IPS-20b (cell line): ENCODE results near the gene WNT6.

Experiments
- H3K27ac ChIP-seq: one replicate; pipeline ENCODE4 v1.5.1; 2013; ENCODE audit warnings: low read length
- H3K27me3 ChIP-seq: 2 replicates; pipeline ENCODE4 v1.6.1; 2013; ENCODE audit warnings: mild to moderate bottlenecking, low read length, inconsistent platforms; ENCODE audit not compliant: insufficient read depth
- H3K36me3 ChIP-seq: 2 replicates; pipeline ENCODE4 v1.6.1; 2013; ENCODE audit warnings: low read depth, mild to moderate bottlenecking, inconsistent platforms, low read length, moderate library complexity; ENCODE audit not compliant: insufficient read depth
- H3K4me1 ChIP-seq: 2 replicates; pipeline ENCODE4 v1.6.1; 2013; ENCODE audit warnings: mild to moderate bottlenecking, control low read depth, inconsistent platforms, low read length, moderate library complexity; ENCODE audit not compliant: insufficient read depth
- H3K4me3 ChIP-seq: 2 replicates; pipeline ENCODE4 v1.5.1; 2013; ENCODE audit warnings: mild to moderate bottlenecking, low read length, inconsistent platforms
- H3K9ac ChIP-seq: 2 replicates; pipeline ENCODE4 v1.6.1; 2013; ENCODE audit warnings: low read depth, mild to moderate bottlenecking, inconsistent platforms, low read length, moderate library complexity
- H3K9me3 ChIP-seq: 2 replicates; pipeline ENCODE4 v1.6.1; 2013; ENCODE audit warnings: mild to moderate bottlenecking, low read depth, low read length, inconsistent platforms; ENCODE audit not compliant: insufficient read depth

WNT6 gene

DNA sequence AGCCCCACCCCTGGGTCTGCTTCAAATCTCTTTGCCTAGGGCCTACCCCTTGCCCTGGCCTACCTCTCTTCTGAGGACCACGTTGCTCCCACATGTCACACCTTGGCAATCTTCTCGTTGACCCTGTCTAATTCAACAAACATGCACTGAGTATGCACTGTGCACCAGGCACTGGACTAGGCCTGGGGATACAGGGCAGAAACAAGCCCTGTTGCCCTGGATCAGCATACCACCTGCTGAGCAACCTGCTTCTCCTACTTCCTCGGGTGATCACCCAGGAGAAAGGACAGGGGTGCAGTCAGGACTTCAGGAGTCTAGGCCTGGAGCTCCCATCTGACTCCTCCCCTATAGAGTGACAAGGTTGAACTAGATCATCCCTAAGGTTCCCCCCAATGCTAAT is 30.8 kb downstream of the WNT6 start:
- H3K4me3 ChIP-seq, result no peak overlapping the region
- peaks cover 3% of the 10 kb centered on the region for H3K4me1 ChIP-seq
- peaks cover 9% of the 10 kb centered on the region; the same call in 1 of the 2 replicates for H3K9me3 ChIP-seq
- no peak overlapping the region for H3K9ac ChIP-seq
- no peaks in the 10 kb centered on the region for H3K36me3 ChIP-seq
- peaks cover 99% of the 10 kb centered on the region for H3K27me3 ChIP-seq
- no peak overlapping the region for H3K27ac ChIP-seq

DNA sequence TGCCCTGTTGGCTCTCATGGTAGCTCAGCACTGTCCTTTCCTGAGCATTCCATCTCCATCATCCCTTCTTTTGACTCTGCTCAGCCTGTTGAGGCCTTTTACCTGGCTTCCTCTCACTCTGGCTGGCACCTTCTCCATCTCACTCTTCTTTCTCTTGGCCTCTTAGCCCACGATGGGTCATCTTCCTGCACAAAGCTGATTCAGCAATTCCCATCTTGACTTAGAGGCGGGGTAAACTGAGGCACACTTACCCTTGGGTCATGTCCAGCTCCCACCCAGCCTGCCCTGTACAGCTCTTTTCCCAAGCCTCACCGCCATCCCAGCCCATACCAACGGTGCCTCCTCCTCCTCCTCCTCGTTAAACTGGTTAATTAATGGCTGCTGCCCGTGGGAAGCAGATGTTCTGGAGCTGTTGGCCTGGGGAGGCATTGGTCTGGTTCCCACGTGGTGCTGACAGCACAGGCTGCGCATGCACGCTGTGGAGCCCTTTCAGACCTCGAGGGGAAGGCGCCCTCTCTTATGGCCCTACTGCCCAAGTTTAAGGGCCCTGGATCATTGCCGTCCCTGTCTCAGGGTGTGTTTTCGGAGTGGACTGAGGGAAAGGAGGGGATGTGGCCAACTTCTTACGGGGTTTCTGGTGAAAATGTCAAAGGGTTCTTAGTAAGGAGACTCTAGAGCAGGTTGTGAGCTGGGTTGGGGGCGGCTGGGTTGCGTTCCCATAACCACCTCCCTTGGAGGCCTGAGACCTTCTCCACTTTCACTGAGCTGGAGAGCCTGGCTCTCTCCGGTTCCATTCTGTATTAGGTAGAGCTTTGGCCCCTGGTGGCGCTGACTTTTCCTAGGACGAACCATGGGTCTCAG is 31.9 kb downstream of the WNT6 start:
- no peak overlapping the region for H3K4me3 ChIP-seq
- no peak overlapping the region for H3K27ac ChIP-seq
- H3K4me1 ChIP-seq, result peaks cover 7% of the 10 kb centered on the region
- no peak overlapping the region for H3K9ac ChIP-seq
- peaks cover 100% of the 10 kb centered on the region for H3K27me3 ChIP-seq
- no peaks in the 10 kb centered on the region for H3K36me3 ChIP-seq
- peaks cover 9% of the 10 kb centered on the region; the same call in 1 of the 2 replicates for H3K9me3 ChIP-seq

DNA sequence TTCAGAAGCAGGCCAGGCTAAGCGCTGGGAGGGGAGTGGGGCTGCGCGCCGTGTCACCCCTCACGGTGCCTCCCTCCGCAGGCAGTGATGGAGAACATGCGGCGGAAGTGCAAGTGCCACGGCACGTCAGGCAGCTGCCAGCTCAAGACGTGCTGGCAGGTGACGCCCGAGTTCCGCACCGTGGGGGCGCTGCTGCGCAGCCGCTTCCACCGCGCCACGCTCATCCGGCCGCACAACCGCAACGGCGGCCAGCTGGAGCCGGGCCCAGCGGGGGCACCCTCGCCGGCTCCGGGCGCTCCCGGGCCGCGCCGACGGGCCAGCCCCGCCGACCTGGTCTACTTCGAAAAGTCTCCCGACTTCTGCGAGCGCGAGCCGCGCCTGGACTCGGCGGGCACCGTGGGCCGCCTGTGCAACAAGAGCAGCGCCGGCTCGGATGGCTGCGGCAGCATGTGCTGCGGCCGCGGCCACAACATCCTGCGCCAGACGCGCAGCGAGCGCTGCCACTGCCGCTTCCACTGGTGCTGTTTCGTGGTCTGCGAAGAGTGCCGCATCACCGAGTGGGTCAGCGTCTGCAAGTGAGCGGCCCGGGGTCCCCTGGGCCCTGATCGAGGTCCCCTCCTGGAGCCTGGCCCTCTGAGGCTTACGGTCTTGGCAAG is 33.2 kb downstream of the WNT6 start:
- Histone ChIP-seq H3K4me1 (peaks cover 9% of the 10 kb centered on the region), H3K27me3 (peaks cover 100% of the 10 kb centered on the region), H3K9me3 (peaks cover 9% of the 10 kb centered on the region; the same call in 1 of the 2 replicates), H3K36me3 (no peaks in the 10 kb centered on the region), H3K9ac (no peak overlapping the region), H3K4me3 (peak overlapping the region; percentile 50; the same call in 1 of the 2 replicates), H3K27ac (no peak overlapping the region)

DNA sequence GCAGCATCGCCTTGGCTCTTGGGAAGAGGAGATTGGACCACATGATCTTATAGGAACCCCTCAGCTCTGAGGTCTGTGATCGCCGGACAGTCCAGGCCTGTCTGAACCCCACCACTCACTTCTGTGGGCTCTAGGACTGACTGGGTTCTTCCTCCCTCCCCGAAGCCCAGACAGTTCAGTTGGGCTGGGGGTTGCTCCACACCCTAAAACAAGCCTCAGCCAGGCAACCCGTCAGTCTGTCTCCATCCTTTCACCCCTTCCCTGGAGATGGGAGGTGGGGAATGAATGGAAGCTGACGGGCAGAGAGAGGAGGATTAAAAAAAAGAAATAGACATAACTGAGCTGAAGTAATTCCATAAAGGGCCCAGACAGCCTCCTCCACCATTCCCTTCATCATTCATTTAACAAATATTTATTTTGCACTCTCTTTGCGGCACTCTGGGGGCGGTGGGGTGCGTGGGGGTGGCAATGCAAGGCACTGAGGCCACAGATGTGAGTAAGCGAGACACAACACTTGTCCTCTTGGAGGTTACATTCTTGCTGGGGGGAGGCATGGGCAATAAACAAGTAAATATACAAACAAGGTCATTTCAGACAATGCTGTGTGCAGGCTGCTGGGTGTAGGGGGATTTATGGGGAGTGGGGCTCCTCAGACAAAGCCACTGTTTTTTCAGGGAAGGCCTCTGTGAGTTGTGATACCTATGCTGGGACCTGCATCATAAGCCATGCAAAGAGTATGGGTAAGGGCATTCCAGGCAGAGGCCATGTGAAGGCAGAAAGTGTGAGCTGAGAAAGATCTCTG is 33.9 kb downstream of the WNT6 start:
- H3K4me1 ChIP-seq, result peaks cover 9% of the 10 kb centered on the region
- peak overlapping the region; percentile 50; the same call in 1 of the 2 replicates for H3K4me3 ChIP-seq
- no peak overlapping the region for H3K9ac ChIP-seq
- no peaks in the 10 kb centered on the region for H3K36me3 ChIP-seq
- peaks cover 9% of the 10 kb centered on the region; the same call in 1 of the 2 replicates for H3K9me3 ChIP-seq
- H3K27me3 ChIP-seq, result peaks cover 100% of the 10 kb centered on the region
- no peak overlapping the region for H3K27ac ChIP-seq

DNA sequence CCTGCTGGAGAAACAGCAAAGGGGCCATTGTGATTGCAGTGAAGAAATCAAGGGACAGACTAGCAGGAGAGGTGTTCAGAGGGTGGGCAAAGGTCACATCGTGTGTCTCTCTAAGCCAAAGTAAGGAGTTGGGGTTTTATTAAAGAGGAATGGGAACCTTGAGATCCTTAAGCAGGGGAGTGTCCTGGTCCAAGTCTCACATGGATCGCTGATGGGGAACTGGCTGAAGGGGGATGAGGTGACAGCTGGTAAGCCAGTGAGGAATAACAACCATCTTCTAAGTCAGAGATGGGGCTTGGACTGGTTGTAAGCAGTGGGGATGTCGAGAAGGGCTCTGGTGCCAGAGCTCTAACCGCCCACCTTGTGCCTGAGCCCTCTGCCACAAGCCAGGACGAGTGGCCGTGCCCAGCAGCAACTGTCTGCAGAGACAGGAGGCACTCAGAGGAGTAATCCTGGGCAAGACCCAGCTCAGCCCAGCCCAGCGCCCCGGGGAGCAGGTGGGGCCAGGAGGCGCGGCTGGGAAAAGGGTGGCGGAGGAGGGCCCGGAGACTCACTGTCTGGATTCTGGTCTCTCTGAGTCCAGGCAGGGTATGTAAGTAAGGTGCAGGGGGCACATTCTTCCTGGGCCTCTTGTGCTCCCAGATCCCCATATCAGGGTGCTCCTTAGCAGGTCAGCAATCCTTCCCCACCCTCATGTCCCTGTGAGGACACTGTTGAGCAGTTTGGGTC is 34.7 kb downstream of the WNT6 start:
- Histone ChIP-seq H3K36me3 (no peaks in the 10 kb centered on the region), H3K27me3 (peaks cover 100% of the 10 kb centered on the region), H3K4me3 (no peak overlapping the region), H3K9me3 (peaks cover 9% of the 10 kb centered on the region; the same call in 1 of the 2 replicates), H3K9ac (no peak overlapping the region), H3K4me1 (peaks cover 9% of the 10 kb centered on the region), H3K27ac (no peak overlapping the region)

DNA sequence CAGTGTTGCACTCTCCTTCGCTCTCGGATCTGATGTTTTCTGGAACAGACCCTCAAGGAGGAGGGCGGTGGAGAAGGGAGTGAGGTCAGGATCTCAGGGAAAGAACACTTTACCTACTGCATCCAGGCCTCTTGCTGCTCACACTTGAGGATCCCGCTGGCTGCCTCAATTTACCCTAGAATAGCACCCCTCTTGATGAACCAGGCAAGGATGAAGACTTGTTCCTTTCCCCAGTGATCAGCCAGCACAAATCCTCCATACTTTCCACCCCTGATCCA is 35.2 kb downstream of the WNT6 start:
- Histone ChIP-seq H3K4me1 (peaks cover 9% of the 10 kb centered on the region), H3K4me3 (no peak overlapping the region), H3K9me3 (peaks cover 9% of the 10 kb centered on the region; the same call in 1 of the 2 replicates), H3K9ac (no peak overlapping the region), H3K36me3 (no peaks in the 10 kb centered on the region), H3K27me3 (peaks cover 100% of the 10 kb centered on the region), H3K27ac (no peak overlapping the region)

DNA sequence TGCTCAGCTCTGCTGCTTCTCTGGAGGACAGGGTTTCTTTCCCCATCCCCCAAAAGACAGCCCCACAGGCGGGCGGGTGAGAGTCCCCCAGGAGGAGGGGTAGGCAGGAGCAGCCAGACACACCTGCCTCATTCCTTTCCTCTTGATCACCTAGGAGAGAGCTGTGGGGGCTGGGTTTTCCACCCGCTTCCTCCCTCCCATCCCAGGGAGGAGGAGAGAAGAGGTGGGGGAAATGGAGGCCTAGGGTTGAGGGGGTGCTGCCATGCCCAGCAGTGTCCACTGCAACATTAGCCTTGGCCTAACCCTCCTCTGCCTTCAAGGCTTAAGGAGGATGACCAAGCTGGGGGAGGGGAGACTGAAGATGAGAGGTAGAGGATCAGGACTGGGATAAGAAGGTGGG is 35.7 kb downstream of the WNT6 start:
- H3K9me3 ChIP-seq, result peaks cover 9% of the 10 kb centered on the region; the same call in 1 of the 2 replicates
- peaks cover 9% of the 10 kb centered on the region for H3K4me1 ChIP-seq
- H3K27me3 ChIP-seq, result peaks cover 100% of the 10 kb centered on the region
- H3K9ac ChIP-seq, result no peak overlapping the region
- H3K4me3 ChIP-seq, result no peak overlapping the region
- no peaks in the 10 kb centered on the region for H3K36me3 ChIP-seq
- H3K27ac ChIP-seq, result no peak overlapping the region

DNA sequence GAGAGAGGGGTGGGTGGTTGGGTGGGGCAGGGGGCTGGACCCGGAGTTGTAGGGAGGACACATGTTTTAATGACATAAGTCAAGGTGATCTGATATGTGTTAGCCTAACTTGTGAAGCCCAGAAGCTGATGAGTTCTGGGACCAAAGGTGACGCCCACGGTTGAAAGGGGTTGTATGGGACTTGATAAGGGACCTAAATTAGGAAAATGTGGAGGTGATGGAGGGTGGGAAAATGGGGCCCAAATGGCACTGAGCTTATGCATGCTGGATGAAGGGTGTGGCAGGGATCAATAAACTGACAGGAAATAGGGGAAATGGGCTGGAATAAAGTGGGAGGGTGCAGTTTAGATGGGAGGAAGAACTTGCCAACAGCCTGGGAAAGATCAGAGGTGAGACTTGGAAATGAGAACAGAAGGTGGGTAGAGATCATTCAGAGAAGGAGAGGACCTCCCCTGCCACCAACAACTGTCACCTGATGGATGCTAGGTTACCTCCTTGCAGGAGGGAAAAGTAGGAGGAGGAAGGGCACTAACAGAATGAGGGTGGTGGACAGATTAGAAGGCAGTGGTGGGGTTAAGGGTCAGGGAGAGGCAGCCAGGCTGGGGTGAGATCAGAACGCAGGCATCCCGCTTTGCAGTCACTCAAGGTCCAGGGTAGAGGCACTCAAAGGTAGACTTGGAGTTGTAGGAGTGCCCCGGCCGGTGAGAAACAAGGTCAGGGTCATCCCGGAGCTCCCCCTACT is 36.3 kb downstream of the WNT6 start:
- Histone ChIP-seq H3K9ac (no peak overlapping the region), H3K4me1 (peaks cover 9% of the 10 kb centered on the region), H3K27ac (no peak overlapping the region), H3K36me3 (no peaks in the 10 kb centered on the region), H3K9me3 (peaks cover 9% of the 10 kb centered on the region; the same call in 1 of the 2 replicates), H3K4me3 (no peak overlapping the region), H3K27me3 (peaks cover 100% of the 10 kb centered on the region)

DNA sequence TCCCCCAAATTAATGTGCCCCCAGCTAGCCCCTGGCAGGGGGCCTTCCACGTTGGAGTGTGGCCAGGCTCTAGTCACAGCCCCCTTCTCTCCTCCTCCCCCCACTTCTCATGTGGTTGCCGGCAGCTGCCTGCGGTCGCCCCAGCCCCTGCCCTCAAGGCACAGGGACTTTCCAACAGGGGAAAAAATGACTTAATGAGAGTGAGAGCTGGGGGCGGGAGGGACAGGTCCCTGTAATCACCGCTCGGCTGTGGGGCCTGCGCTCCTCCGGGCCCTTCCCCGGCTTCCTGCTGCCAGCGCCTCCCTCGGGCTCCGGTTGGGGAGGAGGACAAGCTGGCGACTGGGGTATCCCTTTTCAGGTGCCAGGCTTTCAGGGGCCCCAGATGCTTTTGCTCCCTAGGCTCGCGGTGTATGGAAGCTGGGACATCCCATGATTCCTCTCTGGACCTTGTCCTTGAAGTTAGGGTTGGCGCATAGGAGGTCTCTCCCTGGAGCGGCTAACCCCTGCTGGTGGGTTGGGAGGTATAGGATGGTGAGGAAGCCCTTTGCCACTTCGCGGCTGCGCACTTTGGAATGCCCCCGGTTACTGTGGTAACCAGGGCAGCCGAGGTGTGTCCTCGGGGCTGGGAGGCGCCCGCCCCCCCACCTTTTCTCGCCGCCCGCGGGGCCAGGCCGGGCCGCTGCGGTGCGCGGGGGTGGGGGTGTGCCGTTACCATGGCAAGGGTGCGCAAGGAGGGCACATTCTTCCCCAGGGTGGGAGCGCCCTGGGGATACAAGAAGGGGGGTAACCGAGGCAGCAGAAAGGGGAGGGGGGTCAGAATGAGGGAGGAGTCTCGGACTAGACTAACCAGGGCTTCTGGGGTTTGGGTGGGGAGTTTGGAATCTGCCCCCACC is 37.1 kb downstream of the WNT6 start:
- Histone ChIP-seq H3K9ac (no peak overlapping the region), H3K4me3 (peak overlapping the region; percentile 35; the same call in 1 of the 2 replicates), H3K36me3 (no peaks in the 10 kb centered on the region), H3K9me3 (peaks cover 9% of the 10 kb centered on the region; the same call in 1 of the 2 replicates), H3K27ac (no peak overlapping the region), H3K4me1 (peaks cover 9% of the 10 kb centered on the region), H3K27me3 (peaks cover 100% of the 10 kb centered on the region)
